IPS-NIHi7 (cell line): Measurements from ENCODE around the gene CMC2.

Experiments used
- DNase-seq: peaks from one replicate; pipeline ENCODE4 v3.0.0; 2012; ENCODE audit warnings: mixed read lengths; ENCODE audit errors: extremely low spot score

CMC2 gene

DNA sequence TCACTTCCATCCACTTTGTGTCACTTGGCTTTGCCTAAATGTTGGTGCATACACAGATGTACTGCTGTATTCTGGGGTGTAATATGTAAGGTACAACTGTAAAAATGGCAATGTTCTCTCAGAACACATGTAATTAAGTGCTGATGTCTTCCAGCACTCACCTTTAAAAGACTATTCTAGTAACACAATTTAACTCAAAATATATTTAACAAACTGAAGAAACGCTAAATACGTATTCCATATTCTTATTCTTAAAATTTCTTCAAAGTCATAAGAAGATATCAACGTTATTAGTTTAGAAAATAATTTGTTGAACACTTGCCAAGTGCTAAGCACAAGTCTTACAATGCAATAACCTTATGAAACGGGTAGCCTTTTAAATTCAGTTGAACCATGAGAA, 3.6 kb downstream of the CMC2 start:
- no peak for DNase-seq

DNA sequence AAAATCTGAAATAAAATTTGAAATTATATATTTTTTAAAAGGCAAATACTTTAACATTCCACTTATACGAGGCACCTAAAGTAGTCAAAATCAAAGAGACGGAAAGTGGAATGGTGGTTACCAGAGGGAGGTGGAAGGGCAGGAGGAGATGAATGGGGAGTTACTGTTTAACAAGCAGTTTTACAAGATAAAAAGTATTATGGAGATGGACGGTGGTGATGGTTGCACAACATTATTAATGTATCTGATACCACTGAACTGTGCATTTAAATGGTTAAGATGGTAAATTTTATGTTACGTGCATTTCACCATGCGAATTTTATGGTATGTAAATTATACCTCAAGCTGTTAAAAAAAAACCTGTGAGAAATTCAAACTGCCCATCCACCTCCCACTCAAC, 5.4 kb downstream of the CMC2 start:
- DNase-seq, result no peak

DNA sequence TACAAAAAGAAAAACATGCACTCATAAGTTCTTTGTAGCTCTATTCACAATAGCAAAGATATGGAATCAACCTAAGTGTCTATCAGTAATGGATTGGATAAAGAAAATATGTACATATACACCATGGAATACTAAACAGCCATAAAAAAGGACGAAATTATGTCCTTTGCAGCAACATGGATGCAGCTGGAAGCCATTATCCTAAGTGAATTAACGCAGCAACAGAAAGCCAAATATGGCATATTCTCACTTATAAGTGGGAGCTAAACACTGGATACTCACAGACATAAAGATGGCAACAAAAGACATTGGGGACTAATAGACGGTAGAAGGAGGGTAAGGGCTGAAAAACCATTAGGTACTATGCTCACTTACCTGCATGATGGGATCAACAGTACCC, 5.8 kb downstream of the CMC2 start:
- DNase-seq, result no peak

DNA sequence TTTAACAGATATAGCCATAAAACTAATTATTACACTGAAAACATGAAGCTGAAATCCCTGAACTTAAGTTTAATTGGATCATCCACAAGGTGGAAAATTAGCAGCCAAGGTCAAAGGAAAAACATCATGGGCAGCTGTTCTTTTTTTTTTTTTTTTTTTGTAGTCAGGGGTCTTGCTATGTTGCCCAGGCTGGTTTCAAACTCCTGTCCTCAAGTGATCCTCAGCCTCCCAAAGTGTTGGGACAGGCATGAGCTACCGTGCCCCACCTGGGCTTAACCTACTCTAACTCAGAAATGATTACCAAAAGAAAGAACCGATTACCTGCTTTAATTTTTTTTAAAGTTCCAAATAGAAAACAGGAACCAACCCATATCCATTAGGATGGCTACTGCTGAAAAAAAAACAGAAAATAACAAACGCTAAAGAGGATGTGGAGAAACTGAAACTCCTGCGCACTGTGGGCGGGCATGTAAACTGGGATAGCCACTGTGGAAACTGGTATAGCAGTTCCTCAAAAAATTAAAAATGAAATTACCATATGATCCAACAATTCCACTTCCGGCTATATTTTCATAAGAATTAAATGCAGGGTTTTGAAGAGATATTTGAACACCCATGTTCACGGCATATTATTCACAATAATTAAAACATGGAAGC, 8.6 kb downstream of the CMC2 start:
- DNase-seq, result no peak

DNA sequence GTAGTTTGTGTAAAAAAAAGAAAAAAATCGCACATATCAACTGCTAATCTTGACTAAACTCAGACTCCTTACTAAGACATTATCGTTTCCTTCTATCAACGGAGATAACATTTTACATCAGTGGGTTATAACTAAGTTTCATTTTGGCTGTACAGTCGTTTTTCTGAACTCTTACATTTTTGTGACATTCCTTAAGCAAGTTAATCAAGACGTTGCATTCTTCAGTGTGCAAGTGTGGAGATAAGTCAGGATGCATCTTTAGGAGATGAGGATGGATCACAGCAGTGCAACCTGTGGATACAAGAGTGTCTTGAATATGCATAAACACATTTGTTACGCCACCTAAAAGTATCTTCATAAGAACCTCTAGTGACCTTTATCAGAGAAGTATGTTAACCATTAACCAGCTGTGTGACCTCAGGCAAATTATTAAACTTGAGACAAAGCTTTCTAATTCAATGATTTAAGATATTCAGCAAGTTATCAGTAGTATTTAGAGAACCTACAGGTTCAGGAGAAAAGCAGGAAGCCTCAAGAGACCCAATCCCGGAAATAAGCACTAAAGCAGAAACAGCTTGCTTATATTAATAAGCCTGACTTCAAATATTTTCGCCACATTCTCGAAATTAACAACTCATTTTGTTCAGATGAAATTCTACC, 9.4 kb downstream of the CMC2 start:
- DNase-seq, result no peak

DNA sequence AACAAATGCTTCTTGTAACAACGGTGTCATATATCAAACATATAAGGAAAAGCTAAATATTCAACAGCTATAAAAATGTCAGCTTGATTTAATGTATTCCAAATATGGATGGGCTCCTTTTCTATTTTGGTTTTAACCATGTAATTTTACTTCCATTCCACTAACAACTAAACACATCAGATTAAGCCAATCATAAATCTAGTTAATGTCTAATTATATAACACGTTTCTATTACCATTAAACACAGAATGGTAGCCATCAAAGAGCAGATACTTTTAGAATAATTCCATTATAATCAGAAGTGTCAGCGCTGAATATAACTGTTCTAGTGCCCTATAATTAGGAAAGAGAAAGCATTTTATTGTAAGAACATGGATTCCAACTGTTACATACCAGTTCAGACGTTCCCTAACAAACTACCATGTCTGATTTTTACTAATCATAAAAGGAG, 10.0 kb downstream of the CMC2 start:
- no peak for DNase-seq

DNA sequence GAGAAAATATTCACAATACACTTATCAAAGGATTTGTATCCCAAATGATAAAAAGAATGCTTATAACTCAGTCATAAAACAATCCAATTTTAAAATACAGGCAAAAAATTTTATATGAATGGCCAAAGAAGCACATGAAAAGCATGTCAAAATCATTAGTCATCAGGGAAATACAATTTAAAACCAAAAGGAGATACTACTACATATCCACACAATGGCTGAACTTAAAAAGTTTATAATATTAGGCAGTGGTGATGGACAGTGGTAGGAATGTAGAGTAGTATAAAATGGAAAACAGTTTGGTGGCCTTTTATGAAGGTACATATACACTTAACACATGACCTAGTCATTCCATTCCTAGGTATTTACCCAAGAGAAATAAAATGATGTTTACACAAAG, 12.2 kb downstream of the CMC2 start:
- no peak for DNase-seq

DNA sequence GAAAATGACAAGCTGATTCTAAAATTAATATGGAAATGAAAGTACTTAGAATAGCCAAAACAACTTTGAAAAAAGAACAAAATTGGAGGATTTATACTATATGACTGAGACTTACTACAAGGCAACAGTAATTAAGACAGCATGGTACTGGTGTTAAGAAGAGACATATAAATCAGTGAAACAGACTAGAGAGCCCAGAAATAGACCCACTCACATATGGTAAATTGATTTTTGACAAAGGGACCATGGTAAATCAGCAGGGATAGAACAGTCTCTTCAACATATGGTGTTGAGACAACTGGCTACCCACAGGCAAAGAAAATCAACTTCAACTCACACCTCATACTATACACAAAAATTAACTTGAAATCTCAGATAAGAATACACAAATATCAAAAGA, 12.9 kb downstream of the CMC2 start:
- DNase-seq, result no peak

DNA sequence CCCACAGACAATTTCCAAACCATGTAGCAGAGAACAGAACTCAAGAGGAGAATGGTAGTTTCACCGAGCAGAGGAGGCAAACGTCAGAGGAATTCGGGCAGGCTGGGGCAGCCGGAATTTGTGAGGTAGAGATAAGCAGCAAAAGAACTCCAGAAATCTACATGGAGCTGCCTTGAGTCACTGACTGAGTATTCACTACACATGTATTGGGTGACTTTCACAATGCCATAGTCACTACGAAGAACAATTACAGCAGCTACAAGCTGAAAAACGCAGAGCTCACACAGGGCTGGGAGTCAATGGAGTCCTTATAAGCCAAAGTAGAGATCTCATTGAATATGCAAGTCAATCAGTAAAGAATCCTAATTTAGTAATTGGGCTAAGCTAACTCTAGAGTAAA, 13.4 kb downstream of the CMC2 start:
- DNase-seq, result no peak

DNA sequence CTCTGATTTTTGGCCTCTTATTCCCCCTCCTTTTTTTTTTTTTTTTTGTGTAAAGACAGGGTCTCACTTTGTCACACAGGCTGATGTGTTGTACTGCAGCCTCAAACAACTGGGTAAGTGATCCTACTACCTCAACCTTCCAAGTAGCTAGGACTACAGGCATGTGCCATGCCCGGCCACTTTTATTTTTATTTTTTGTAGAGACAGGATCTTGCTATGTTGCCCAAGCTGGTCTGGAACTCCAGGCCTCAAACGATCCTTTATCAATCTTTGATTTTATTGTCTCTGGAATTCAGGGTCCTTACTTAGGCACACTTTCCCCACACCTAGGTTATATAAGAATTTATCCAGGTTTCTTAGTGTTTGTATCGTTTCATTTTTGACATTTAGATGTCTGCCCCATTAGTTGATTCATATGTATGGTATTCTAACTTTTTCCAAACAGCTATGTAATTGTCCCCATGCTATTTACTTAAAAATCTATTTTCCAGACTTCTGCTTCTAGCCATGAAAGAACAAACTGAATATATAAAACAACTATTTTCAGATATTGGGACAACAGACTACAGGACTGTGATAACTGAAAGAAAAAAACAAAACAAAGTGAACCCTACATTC, 13.9 kb downstream of the CMC2 start:
- DNase-seq, result no peak

DNA sequence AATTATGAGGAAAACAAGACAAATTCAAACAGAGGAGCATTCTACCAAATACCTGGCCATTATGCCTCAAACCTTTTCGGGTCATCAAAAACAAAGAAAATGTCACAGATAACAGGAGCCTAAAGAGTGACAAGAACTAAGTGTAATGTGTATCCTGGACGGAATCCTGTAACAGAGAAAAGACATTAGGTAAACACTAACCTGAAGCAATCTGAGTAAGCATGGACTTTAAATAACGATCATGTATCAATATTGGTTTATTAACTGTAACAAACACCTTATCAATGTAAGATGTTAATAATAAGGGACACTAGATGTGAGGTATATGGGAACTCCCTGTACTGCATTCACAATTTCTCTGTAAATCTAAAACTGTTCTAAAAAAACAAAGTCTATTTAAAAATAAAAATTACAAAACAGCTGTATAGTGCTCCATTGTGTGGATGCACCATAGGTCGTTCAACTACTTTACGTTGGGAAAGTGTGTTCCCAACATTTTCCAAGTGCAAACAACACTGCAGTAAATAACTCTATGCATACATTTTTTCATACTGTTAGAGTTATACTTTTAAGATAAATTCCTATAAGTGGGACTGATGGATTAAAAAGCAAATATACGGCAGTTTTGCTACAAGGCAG, 14.8 kb downstream of the CMC2 start:
- no peak for DNase-seq

DNA sequence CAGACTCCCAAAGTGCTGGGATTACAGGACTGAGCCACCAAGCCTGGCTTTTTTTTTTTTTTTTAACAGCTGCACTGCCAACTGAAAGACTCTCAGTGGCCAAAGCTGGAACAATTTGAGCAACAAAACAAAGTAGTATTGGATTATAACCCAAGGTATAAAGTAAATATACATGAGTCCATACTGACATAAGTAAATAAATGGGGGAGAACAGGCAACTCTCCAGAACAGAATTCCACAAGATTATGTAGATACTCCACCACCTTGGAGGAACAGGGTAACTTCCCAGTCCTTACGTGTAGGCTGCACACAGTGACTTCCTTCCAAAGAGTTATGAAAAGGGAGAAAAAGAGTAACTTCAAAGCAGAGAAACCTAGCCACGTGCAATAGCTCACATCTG, 15.7 kb downstream of the CMC2 start:
- DNase-seq, result no peak

DNA sequence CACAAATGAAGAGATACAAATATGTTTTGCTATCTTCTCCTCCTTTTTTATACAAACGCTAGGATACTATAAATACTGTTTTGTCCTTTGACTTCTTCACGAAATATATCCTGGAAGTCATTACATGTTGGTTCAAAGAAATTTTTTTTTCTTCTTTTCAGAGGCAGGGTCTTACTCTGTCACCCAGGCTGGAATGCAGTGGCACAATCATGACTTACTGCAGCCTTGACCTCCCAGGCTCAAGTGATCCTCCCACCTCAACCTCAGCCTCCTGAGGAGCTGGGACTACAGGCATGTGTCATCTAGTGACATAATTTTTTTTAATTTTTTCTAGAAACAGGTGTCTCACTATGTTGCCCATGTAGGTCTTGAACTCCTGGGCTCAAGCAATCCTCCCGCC, 16.1 kb downstream of the CMC2 start:
- DNase-seq, result no peak

DNA sequence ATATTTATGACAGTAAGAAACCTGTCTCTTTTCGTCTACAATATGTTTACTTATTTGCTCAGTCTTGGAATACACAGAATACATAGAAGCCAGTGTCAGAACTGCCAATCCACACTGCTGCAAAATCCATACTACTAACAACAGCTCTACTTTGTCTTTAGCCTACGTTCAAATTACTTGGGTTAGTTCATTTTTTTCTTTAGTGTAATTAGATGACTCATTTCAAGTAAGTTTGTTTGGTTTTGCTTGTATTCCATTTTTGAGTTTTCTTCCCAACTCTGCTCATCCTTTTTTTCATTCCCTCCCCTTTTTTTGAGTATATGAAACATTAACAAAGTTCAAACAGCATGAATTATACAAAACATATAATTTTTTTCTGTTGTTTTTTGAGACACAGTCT, 16.9 kb downstream of the CMC2 start:
- DNase-seq, result no peak

DNA sequence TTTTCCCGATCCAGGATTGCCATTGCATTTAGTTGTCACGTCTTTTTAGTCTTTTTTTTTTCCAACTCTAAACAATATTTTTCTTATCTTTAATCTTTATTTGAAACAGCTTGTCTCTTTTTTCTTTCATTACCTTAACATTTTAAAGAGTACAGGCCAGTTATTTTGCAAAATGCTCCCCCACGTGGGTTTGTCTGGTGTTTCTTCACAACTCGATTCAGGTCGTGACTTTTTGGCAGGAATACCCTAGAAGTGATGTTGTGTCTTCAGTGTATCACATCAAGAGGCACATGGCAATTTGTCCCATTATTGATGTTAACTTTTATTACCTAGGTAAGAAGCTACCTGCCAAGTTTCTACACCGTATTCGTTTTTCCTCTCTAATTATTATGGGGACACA, 17.9 kb downstream of the CMC2 start:
- DNase-seq, result no peak

DNA sequence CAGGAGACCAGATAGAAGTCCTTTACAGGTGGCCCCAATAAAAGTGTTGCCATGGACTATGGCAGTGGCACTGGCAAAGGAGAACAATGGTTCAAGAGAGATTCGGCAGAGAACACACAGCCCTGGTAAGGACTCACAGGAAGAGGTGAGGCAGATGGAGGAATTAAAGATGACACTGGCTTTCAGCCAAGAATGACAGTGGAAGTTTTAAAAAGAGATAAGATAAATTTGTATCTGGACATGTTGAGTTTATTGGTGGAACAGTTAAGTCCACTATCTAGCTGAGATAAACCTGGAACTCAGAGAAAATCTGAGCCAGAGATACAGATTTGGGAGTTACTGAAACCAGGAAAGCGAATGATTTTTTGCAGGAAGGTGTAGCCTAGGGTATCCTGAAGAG, 20.1 kb downstream of the CMC2 start:
- DNase-seq, result no peak

DNA sequence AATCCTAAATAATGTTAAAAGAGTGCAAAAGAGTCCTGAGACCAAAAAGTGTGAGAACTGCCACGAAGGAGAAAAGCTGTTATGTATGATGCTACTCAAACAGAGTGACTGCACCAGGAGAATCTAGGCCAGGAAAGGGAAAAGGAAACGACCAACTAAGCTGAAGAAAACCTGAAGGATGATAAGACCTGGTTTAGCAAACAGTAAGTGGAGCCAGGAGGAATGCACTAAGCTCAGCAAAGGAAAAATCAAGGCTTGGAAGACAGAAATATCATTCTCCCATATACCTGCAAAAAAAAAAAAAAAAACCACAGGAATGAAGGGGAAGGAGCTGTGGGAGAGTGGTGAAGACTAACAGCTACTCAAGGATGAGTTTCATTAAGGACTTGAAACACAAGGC, 21.1 kb downstream of the CMC2 start:
- no peak for DNase-seq

DNA sequence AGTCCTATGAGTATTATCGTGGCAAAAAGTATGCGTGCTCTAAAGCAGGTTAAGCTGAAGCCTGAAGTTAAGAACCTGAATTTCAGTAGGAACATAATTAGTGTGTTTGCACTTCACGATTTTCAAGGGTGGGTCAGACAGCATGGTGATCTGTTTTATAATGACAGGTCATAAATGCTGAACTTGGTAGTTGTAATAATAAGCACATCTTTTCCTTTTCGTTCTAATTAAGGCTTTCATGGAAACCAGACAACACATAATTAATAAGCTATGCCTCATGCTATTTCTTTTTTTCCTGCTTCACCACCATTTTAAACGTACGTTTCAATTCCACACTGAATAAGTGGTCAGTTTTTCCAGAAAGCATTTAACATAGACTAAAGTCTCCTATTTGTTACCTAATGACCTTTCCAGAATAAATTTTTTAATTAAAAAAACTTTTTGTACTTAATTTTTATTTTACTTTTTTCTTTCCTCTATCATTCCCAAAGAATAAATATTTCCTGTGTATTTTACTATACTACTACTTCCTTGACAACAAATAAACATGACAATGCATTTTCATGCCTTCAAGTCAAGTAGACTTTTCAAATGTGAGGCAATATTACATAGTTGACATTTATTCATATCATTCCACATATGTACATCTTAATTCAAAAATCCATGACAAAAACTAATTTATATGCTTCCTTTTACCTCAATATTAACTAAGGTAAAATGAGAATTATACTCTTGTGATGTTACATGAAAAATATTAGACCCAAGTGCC, 22.4 kb downstream of the CMC2 start:
- DNase-seq, result no peak

DNA sequence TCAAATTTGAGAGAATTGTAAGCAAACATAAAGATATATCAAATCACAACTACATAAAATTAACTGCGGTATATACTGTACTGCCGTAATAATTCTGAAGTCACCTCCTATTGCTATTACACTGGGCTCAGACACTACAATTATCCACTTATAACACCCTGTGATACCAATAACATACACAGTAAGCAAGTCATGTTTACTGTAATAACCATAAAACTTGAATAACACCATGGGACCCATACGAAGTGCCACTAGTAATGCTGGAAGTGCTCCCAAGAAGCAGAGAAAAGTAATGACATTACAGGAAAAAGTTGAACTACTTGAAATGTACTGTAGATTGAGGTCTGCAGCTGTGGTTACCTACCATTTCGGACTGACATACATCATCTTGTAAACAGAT, 24.0 kb downstream of the CMC2 start:
- no peak for DNase-seq

DNA sequence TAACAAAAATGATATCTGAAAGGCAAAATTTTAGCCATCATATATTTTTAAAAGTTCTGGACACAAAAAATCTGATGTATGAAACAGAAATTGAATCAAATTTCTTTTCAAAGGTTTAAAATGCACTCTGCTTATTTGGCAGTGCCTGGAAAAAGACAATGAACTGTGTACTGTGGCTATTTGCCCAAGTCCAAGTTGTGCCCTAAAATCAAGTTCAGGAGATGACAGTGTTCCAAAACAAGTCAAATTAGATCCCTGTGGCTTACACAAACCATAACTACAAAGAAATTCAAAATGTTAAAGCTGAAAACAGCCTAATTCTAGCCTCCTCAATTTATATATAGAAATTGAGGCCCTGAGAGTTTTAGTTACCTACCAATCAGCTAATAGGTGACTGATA, 25.6 kb downstream of the CMC2 start:
- no peak for DNase-seq

DNA sequence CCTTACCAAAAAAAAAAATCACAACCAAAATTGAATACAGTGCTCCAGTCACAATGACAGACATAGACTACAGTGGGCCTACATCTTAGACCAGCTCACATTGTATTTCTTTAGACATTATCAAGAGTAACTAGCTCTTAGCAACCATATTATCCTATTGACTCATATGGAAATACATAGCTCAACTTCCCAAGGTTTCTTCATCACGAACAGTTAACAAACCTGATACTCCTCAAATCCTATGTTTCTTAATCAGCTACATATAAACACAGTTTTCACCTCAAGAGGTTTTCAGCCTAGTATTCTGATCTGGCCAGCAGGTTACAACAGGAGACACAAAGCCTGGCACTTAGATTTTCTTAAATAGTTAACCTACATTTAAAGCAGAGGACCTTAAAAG, 29.7 kb downstream of the CMC2 start:
- no peak for DNase-seq

DNA sequence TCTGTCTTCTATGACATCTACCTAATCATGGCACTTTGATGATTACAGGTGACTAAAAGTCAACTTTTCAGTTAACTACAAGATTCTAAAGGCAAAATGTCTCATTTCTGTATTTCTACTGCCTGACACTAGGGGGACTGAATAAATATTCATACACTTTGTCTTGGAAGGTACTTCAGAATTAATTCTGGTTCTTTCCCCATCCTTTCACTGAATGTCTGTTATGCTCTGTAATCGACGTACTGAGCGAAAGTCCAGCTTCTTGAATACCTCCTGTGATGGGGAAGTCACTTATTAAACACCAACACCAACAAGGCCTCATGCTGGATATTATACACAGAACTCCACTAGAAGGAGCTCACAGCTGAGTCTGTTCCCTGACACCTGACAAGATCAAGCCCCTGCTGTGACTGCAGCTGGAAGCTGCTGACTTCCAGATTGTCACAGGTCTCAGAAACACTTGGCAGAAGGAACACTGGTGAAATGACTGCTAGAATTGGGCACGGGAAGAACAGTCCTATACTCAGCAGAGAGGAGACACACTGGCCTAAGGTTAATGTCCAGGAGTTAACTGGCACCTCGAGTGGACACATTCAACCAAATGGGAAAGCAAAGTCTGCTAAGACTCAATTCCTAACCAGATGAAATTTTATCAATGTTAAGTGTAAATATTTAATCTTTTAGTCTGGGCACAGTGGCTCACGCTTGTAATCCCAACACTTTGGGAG, 31.9 kb downstream of the CMC2 start:
- peak; percentile 35 for DNase-seq
